Stimulated activated CD8-positive, alpha-beta memory T cell treated with anti-CD3 and anti-CD28 coated beads, Interleukin-7, amount 100 ng/mL, for 48 hours (primary cell): ENCODE measurements around the gene ZBTB47.

Experiments used
- DNase-seq, 2 donors: peaks; one replicate each; pipeline ENCODE4 v3.0.0-alpha.2; 2020; ENCODE audit warnings: low read depth in 1 of 2; ENCODE audit errors: extremely low read depth in 1 of 2

The ZBTB47 gene

DNA sequence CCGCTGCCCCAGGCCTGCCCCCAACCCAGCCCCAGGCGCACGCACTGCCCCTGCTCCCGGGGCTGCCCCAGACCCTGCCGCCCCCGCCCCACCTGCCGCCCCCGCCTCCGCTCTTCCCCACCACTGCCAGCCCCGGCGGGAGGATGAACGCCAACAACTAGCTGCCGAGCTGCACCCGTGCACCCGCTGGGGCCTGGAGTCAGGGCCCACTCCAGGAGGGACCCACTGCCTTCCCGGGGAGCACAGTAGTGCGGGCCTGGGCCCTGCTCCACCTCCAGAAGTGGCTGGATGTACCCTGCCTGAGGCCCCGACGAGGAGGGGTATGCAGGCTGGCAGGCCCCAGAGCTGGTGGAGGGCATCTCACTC, 10.9 kb downstream of the ZBTB47 start:
- DNase-seq: no peak

GRCh38 chr3:42665050-42665878, 11.8 kb downstream of the ZBTB47 start:
- DNase-seq: no peak

GRCh38 chr3:42666022-42666421, 12.5 kb downstream of the ZBTB47 start:
- DNase-seq: no peak

DNA sequence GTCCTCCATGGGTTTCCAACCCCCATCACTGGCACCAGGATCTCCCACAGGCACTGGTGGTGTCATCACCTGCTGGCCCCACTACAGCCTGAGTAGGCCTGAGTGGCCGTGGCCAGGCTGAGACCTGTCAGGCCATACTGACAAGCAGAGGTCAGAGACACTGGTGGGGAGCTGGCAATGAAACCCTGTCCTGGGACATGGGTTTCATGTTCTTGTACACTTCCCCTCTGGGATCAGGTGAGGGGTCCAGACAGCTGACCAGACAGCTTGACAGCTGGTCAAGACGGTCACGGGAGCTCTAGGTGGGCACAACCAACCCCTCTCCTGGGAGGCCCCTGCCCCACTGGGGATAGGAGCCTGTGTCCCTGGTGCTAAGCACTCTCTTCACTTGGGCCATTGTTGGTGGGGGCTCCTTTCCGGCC, 13.1 kb downstream of the ZBTB47 start:
- DNase-seq: no peak

GRCh38 chr3:42667096-42667522, 13.6 kb downstream of the ZBTB47 start:
- DNase-seq: no peak

- DNase-seq: no peak
Measured at GRCh38 chr3:42667523-42668412, 14.3 kb downstream of the ZBTB47 start.

- DNase-seq: no peak
Measured at GRCh38 chr3:42668413-42668760, 14.9 kb downstream of the ZBTB47 start.

DNA sequence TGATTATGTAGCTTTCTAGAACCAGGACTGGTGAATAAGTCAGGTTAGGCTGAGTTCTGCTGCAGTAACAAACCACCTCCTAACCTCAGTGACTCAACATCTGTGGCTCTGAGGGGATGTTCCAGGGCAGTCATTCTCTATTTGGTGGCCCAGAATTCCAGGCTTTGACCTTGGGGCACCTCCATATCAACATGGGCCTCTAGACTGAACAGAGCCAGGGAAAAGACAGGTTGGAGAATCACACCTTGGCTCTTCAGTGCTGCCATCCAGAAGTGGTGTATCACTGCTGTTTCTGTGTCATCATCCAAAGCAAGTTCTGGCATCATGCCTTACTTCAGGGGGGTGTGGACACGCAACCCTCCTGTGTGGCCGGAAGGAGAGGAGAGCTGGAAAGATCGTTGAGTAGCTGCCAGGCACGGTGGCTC, 15.3 kb downstream of the ZBTB47 start:
- no peak for DNase-seq

GRCh38 chr3:42670051-42670576, 16.6 kb downstream of the ZBTB47 start:
- no peak for DNase-seq

DNA sequence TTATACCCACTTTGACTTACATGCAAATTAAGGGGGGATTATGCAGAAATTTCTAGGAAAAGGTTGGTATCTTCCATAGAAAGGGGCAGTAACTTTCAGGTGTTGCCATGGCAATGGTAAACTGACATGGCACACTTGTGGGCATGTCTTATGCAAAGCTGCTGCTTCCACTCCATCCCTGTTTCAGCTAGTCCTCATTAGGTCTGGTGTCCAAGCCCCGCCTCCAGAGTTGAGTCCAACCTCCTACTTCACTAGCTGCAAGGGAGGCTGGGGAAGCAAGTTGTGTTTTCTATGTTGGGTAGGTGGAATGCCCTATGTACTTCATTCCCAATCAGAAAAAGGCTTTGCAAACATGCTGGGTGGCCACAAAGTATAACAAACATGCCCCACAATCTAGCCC, 17.2 kb downstream of the ZBTB47 start:
- DNase-seq: no peak

DNA sequence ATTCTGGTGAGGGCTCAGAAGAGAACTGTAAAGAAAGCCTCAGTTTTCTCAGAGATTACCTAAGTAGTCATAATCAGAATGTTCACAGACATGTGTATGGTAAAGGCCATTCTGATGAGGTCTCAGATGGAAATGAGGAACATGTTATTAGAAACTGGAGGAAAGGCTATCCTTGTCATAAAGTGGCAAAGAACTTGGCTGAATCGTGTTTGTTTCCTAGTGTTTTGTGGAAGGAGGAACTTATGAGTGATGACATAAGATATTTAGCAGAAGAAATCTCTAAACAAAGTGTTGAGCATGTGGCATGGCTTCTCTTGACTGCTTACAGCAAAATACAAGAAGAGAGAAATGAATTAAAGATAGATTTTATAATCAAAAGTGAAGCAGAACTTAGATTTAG, 19.0 kb downstream of the ZBTB47 start:
- no peak for DNase-seq

GRCh38 chr3:42673082-42673481, 19.6 kb downstream of the ZBTB47 start:
- DNase-seq: no peak

DNA sequence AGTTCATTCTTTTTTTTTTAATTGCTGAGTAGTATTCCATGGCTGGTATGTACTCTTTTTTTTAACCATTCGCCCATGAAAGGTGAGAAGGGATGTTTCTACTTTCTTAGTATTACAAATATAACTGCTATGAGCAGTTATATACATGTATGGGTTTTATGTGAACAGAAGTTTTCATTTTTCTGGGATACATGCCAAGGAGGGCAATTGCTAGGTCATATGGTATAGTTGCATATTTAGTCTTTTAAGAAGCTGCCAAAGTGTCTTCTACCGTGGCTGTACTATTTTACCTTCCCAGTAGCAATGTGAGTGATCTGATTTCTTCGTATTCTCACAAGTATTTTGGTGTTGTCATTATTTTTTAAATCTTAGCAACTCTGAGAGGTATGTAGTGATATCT, 20.6 kb downstream of the ZBTB47 start:
- no peak for DNase-seq

DNA sequence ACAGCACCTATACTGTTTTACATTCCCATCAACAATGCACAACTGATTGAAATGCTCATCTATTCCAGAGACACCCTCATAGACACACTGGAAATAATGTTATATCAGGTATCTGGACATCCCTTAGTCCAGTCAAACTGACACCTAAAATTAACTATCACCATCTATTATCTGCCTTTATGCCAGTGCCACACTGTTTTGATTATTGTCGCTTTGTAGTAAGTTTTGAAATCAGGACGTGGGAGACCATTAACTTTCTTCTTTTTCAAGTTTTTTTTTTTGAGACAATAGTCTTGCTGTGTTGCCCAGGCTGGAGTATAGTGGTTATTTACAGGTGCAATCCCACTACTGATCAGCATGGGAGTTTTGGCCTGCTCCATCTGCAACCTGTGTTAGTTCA, 22.4 kb downstream of the ZBTB47 start:
- DNase-seq: no peak

DNA sequence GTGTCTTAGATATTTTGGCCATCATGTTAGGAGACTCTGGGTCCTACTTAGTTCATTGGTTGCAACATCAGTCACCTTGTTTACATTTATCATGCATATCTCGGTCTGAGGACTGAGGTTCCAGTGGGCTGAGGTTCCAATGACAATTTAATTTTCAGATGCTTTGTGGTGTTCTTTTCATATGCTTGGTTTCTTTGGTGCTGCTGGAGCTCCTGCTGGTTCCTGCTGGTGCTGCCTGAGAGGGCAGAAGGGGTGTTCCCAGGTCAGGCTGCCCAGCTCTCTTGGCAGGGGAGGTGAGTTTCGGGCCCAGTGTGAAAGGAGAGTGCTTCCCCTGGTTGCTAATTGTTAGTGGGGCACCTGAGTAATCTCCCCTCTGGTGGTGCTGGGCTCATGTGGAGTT, 24.9 kb downstream of the ZBTB47 start:
- no peak for DNase-seq

DNA sequence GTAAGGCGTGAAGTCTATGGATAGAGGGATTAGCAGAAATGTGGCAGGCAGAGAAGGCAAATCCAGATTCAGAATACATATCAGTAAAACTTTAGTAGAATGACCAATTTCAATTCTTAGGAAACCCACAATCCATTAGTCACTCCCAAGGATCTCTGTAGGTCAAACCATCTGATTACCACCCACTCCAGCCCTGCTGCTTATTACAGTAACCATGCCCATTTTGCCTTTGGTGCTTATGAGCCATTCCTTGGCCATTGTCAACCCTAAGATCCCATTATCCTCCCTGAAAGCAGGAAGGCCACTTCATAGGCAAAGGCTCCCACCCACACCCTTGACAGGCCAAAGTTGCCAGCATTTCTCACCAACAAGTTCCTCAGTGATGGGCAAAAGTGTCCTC, 26.8 kb downstream of the ZBTB47 start:
- no peak for DNase-seq

- no peak for DNase-seq
Measured at GRCh38 chr3:42680806-42681205, 27.3 kb downstream of the ZBTB47 start.

DNA sequence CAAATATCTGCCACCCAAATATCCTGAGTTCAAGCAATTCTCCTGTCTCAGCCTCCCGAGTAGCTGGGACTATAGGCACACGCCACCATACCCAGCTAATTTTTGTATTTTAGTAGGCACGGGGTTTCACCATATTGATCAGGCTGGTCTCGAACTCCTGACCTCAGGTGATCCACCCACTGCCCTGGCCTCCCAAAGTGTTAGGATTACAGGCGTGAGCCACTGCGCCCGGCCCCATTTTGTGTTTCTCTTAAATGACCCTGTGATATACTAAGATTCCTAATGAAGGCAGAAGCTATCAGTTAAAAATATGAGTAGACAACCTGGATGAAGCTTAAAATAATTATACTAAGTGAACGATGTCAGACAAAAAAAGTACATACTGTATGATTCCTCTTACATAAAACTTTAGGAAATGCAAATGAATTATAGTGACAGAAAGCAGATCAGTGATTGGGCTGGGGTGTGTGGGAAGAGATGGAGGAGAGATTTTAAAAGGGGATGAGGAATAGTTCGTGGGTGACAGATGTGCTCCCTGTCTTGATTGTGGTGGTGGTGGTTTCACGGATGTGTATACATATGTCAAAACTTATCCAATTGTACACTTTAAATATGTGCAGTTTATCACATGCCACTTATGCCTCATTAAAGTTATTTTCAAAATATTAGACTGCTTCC, 28.0 kb downstream of the ZBTB47 start:
- no peak for DNase-seq

- no peak for DNase-seq
Measured at GRCh38 chr3:42682301-42683070, 29.0 kb downstream of the ZBTB47 start.

DNA sequence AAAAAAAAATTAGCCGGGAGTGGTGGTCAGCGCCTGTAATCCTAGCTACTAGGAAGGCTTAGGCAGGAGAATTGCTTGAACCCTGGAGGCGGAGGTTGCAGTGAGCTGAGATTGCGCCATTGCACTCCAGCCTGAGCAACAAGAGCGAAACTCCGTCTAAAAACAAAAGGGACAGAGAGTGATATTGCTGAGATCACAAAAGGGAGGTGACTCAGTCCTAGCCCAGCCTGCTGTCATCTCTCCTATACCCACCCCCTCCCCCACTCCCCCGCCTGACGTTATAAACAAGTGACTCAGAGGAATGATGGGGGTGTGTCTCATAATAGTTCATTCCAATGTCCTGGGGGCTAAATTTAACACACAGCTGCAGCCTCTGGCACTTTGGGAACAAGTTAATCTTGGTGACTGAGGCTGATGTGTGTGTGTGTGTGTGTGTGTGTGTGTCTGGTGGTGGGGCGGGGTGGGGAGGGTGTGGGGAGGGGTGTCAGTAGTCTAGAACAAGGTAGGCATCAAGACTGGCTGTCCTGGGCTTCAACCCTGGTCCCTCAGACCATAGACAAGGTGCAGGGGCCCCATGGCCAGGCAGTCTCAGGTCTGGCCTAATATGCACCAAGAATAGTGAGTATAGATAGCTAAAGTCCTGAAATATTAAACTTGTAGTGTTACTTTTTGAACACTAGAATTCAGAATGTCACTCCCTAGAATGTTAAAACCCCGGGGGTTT, 30.5 kb downstream of the ZBTB47 start:
- DNase-seq: peak; percentile 14 to 61
